NCI-H82 treated with DMSO at 0.1 percent for 48 hours (cell line): ENCODE measurements around the gene TNN.
"Not testable (repeated sequence)": the region's sequence is repeated elsewhere in the genome, so short reads cannot be mapped to it uniquely, and the experiment has no call there.

Source experiments
- DNase-seq: peaks from one replicate; lab custom pipeline; 2025; ENCODE audit not compliant: unreplicated experiment; lab: John Stamatoyannopoulos, UW

The TNN gene

GRCh38 chr1:175067362-175068106 is at the start of gene TNN:
Gene TNN (plus strand): TSS chr1:175067833. CDS start chr1:175077419, 9,586 bp downstream.
- no peak for DNase-seq

GRCh38 chr1:175019524-175019923 is 48.1 kb upstream of the TNN start:
- no peak for DNase-seq

GRCh38 chr1:175023043-175023921 is 44.4 kb upstream of the TNN start, which contains the start of gene MRPS14:
Gene MRPS14 (minus strand): TSS chr1:175023425. CDS start chr1:175023408, 17 bp downstream.
- peak; percentile 98 for DNase-seq

GRCh38 chr1:175023922-175024242 is 43.8 kb upstream of the TNN start:
- DNase-seq: not testable (repeated sequence)

- no peak for DNase-seq
These were observed 42.9 kb upstream of the TNN start for GRCh38 chr1:175024773-175025172.

GRCh38 chr1:175033953-175034352 is 33.7 kb upstream of the TNN start:
- no peak for DNase-seq

- no peak for DNase-seq
These were observed 32.9 kb upstream of the TNN start for GRCh38 chr1:175034775-175035174.

GRCh38 chr1:175035865-175036264 is 31.8 kb upstream of the TNN start:
- DNase-seq: no peak

- DNase-seq: no peak
These were observed 31.2 kb upstream of the TNN start for GRCh38 chr1:175036476-175036875.

GRCh38 chr1:175037416-175037815 is 30.2 kb upstream of the TNN start:
- DNase-seq: peak; percentile 59

GRCh38 chr1:175040324-175040879 is 27.2 kb upstream of the TNN start:
- DNase-seq: no peak

GRCh38 chr1:175042650-175043049 is 25.0 kb upstream of the TNN start:
- DNase-seq: no peak

- no peak for DNase-seq
These were observed 23.8 kb upstream of the TNN start for GRCh38 chr1:175043824-175044223.

- not testable (repeated sequence) for DNase-seq
These were observed 23.0 kb upstream of the TNN start for GRCh38 chr1:175044591-175044990.

GRCh38 chr1:175045097-175045496 is 22.5 kb upstream of the TNN start:
- DNase-seq: no peak

GRCh38 chr1:175045519-175045918 is 22.1 kb upstream of the TNN start:
- no peak for DNase-seq

- DNase-seq: no peak
These were observed 16.6 kb upstream of the TNN start for GRCh38 chr1:175050992-175051391.

- DNase-seq: no peak
These were observed 12.9 kb upstream of the TNN start for GRCh38 chr1:175054736-175055135.

- no peak for DNase-seq
These were observed 5.3 kb upstream of the TNN start for GRCh38 chr1:175062339-175062738.

GRCh38 chr1:175062858-175063257 is 4.8 kb upstream of the TNN start:
- DNase-seq: no peak

- DNase-seq: no peak
These were observed 3.2 kb downstream of the TNN start for GRCh38 chr1:175070818-175071217.
